Activated CD8-positive, alpha-beta memory T cell treated with anti-CD3 and anti-CD28 coated beads, Interleukin-2, amount 10 ng/mL, durations not matched to agents 7 days and 5 days (primary cell): ENCODE results near the gene ARMC6. TPM values are rescaled to one million over a fixed set of nuclear protein-coding genes. Genes with fewer than 3 reads are reported as not detected.
A peak's percentile ranks its signal among the peaks of the same experiment; 100 is the strongest.

ENCODE experiments used
- ATAC-seq: fragments of 150-1000 bp; cut with Tn5 transposase; one replicate; pipeline ENCODE4 v1.10.0; 2021; ENCODE audit warnings: moderate library complexity
- CTCF ChIA-PET: fragments of 350-600 bp; sonication (Branson Sonifier 250); formaldehyde crosslinking; loops from one replicate; lab custom pipeline; 2021; ENCODE audit warnings: antibody characterized with exemption; lab: Charles Lee
- DNase-seq: peaks from one replicate; pipeline ENCODE4 v3.0.0-alpha.2; 2020
- H3K27ac Mint-ChIP-seq: one replicate; pipeline ENCODE4 v1.8.0; 2021; ENCODE audit warnings: mild to moderate bottlenecking, mixed read lengths
- H3K27me3 Mint-ChIP-seq: one replicate; pipeline ENCODE4 v1.8.0; 2021; ENCODE audit warnings: mixed read lengths
- H3K36me3 Mint-ChIP-seq: one replicate; pipeline ENCODE4 v1.8.0; 2021; ENCODE audit warnings: mild to moderate bottlenecking, mixed read lengths
- H3K4me1 Mint-ChIP-seq: one replicate; pipeline ENCODE4 v1.8.0; 2021; ENCODE audit warnings: mixed read lengths
- H3K4me3 Mint-ChIP-seq: one replicate; pipeline ENCODE4 v1.8.0; 2021; ENCODE audit warnings: mild to moderate bottlenecking, moderate library complexity, mixed read lengths
- H3K9me3 Mint-ChIP-seq: one replicate; pipeline ENCODE4 v1.8.0; 2022; ENCODE audit warnings: low read depth, mixed read lengths
- total RNA-seq, 2 experiments: library from RNA; stranded (reverse); gene quantifications; one replicate each; pipeline ENCODE4 v1.2.3, GENCODE V29; 2021

Gene ARMC6
- total RNA-seq, 2 experiments from 2014 or later, result 30.8 to 39.0 TPM

DNA sequence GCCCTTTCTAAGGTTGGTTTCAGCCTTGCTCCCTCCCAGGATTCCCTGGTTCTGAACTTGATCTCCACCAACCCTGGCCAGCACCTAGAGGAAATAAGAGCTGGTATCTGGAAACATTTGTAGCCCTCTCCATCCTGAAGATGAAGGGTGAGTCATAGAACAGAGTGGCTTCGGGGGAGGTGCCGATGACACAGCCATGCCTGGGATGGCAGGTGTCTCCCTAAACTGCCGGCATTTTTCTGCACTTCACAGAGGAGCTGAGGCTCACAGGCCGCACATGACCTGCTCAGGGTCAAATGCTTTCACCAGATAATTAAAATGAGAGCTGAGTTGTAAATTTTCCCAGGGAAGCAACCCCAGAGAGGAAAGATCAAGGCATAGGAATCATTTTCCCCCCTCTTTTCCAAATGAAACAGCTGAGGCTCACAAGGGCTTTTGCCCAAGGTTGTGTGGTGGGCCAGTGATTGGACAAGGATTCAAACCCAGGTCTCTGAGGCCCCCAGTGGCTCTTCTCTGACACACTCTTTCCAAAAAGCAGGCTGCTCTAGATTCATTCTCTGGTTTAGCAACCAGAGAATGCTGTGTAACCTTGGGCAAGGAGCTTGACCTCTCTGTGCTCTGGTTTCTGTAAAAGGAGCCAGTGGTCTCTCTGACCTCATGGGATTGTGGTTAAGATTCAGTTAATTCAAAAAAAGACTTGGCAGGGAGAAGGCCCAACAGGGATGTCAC is 29.2 kb downstream of the ARMC6 start:
- H3K4me3 Mint-ChIP-seq, result peak overlapping the region; percentile 86
- no peak for ATAC-seq
- CTCF ChIA-PET, result interaction anchor here (1.0 to 1.7 kb wide), 4 partner anchors 8 to 83 kb away, joined by 3 to 10 read pairs (median 5); no protein-coding TSS in a partner anchor

DNA sequence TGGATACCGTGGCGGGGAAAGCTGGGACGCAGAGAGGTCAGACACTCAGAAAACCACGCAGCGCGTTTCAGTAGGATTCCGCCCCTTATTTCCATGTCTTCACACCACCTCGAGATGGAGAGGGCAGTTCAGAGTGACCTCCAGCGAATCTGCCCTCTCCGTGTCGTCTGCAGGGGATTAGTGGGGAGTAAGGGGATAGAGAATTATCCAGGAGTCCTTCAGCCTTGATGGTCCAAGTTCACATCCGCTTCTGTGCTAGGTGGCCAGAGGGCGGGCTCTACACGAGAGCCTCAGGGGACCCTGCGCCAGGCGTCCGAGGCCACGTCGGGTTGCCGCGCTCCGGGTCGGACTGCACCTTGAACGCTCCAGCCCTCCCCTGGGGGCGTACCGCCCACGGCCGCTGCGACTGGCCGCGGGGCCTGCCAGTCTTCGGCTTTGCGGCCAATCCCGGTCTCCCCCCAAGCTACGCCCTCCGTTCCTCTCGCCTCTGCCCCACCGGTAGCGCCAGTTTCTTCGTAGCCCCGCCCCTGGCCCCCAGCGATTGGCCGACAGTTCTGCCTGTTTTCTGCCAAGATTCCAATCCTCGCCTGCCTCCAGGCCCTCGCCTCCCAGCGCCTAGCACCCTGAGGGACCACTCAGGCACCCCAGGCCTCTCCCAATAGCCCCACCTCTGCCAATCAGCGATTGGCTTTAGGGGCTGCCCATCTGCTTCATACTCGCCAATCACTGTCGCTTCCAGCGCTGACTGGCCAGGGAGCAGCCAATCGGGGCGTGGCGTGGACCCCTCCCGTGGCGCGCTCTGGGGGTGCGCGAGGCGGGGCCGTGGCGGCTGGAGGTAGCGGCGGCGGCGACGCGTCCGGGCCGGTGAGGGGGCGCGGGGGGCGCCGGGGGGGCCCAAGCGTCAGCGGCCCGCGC is 30.0 kb downstream of the ARMC6 start, which contains the start of gene SLC25A42:
TSS of gene SLC25A42 (plus strand) at position 812 of the 915 bp plus-strand sequence. CDS start 32,131 bp downstream, outside the sequence.
- peak within 1 kb of the TSS; percentile 86 for H3K4me3 Mint-ChIP-seq
- no peaks in the 10 kb centered on the region for H3K27me3 Mint-ChIP-seq
- H3K4me1 Mint-ChIP-seq, result peaks cover 31% of the 10 kb centered on the region
- no peaks in the 10 kb centered on the region for H3K36me3 Mint-ChIP-seq
- ATAC-seq (peak; percentile 95), DNase-seq (peak; percentile 100)
- H3K9me3 Mint-ChIP-seq, result no peaks in the 10 kb centered on the region
- peak within 1 kb of the TSS; percentile 91 for H3K27ac Mint-ChIP-seq
- CTCF ChIA-PET, result interaction anchor here (0.7 to 1.7 kb wide), 5 partner anchors 9 to 83 kb away, joined by 3 to 10 read pairs (median 4); no protein-coding TSS in a partner anchor

More for the DNA sequence above, 29.2 kb downstream of the ARMC6 start:
- H3K27ac Mint-ChIP-seq, result peak overlapping the region; percentile 91
- no peaks in the 10 kb centered on the region for H3K36me3 Mint-ChIP-seq
- H3K4me1 Mint-ChIP-seq, result peaks cover 29% of the 10 kb centered on the region
- H3K9me3 Mint-ChIP-seq, result no peaks in the 10 kb centered on the region
- DNase-seq, result no peak
- no peaks in the 10 kb centered on the region for H3K27me3 Mint-ChIP-seq

DNA sequence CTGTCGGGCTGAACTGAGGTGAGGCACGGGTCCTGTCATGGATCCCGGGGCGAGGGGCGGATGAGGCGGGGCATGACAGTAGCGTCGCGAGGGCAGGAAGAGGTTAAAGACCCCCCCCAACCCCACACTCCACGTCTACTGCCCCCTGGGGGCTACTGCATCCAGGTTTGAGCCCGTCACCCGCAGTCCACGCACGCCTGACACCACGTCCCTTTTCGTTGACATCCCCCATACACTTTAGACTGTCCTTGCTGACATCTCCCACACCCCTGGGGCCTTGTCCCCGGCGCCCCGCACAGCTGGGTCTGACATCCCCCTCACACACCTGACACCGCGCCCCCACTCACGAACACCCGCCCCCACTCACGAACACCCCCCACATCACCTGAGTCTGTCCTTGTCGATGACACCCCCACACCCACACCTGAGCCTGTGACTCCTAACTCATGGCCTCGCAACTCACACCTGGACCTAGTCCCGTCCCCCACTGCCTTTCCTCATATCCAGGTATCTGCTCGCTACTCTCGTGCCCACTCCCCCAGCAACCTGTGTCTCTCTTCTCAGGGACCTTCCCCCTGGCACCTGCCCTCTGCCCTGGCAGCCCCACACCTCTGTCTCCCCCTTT is 30.8 kb downstream of the ARMC6 start:
- peak; percentile 0 for ATAC-seq

DNA sequence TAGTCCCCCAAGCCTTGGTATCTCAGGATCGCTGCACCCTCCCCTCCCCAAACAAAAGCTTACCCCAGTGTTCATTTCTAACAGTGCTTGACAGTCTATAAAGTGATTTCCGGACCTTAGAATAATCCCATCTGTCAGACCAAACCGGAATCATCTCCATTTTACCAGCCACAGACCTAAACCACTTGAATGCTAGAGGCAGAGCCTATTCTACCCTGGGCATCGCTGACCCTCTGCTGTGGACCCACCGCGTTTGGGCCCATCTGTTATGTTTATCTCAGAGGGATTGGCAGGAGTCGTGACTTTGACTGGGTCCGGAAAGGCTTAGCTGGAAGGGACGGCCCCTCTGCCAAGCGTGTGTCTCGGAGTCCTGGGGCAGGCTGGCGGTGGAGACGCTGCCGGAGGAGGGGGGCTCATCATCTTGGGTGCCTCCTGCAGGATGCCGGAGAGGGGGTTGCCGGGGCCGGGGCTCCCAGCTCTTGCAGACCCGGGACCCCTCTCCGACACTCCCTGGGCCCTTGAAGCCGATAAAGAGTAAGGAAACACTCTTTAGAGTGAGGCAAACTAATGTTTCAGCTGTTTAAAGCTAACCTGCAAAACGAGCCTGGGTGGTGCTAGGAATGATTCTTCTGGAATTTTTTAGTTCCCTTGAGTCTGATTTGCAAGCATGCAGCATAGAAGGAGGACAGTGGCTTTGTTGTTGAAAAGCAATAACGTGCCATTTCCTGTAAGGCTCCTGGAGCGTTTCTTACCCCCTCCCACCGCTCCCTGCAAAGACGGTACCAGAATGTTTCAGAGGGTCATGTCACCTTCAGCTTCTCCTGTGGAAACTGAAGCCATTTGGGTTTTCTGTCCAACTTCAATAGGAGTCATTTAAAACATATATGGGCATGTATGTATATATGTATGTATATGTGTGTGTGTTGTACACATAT is 31.7 kb downstream of the ARMC6 start:
- Mint-ChIP-seq H3K27me3 (no peaks in the 10 kb centered on the region), H3K4me1 (peaks cover 39% of the 10 kb centered on the region), H3K36me3 (no peaks in the 10 kb centered on the region), H3K4me3 (peak overlapping the region; percentile 86), H3K9me3 (no peaks in the 10 kb centered on the region), H3K27ac (peak overlapping the region; percentile 91)
- CTCF ChIA-PET, result interaction anchor here (0.6 to 1.6 kb wide), 7 partner anchors 16 to 677 kb away, joined by 3 to 6 read pairs (median 3); no protein-coding TSS in a partner anchor
- ATAC-seq (no peak), DNase-seq (peak; percentile 60)

More for the DNA sequence above, 30.8 kb downstream of the ARMC6 start:
- Mint-ChIP-seq H3K4me3 (peak overlapping the region; percentile 86), H3K4me1 (peaks cover 35% of the 10 kb centered on the region), H3K36me3 (no peaks in the 10 kb centered on the region), H3K27me3 (no peaks in the 10 kb centered on the region), H3K9me3 (no peaks in the 10 kb centered on the region), H3K27ac (peak overlapping the region; percentile 91)
- DNase-seq, result no peak
- CTCF ChIA-PET, result interaction anchor here (0.7 to 1.7 kb wide), 5 partner anchors 10 to 82 kb away, joined by 3 to 10 read pairs (median 4); no protein-coding TSS in a partner anchor

DNA sequence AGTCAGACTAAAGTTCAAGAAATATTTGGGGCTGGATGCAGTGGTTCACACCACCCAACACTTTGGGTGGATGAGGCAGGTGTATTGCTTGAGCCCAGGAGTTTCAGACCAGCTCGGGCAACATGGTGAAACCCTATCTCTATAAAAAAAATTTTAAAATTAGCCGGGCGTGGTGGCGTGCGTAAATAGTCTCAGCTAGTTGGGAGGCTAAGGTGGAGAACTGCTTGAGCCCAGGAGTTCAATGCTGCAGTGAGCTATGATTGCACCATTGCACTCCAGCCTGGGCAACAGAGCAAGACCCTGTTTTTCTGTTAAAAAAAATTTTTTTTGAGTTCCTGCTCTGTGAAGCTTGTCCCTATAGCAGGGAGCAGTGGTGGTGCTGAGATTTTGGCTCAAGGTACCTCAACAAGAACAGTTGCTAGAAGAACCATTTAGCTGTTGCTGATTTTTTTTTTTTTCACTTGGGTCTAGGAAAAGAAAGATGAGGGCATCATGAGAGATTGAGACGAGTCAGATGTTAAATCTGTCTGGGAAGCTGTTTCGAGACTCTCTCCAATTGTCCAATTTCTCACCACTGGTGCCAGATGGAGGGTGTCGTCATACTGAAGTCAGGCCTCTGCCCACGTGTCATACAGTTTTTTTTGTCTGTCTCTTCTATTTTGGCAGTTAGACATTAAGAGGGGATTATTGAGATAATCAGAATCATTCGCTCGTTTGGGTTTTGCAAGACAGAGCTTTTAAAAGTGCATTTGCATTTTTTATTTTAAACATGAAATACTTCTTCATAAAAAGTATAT is 34.1 kb downstream of the ARMC6 start:
- ATAC-seq (no peak), DNase-seq (no peak)
- H3K9me3 Mint-ChIP-seq, result no peaks in the 10 kb centered on the region
- peaks cover 37% of the 10 kb centered on the region for H3K4me1 Mint-ChIP-seq
- H3K27ac Mint-ChIP-seq, result peak overlapping the region; percentile 56
- no peaks in the 10 kb centered on the region for H3K27me3 Mint-ChIP-seq
- H3K36me3 Mint-ChIP-seq, result peaks cover 5% of the 10 kb centered on the region
- CTCF ChIA-PET, result interaction anchor here (0.7 kb wide), 2 partner anchors 19 to 68 kb away, joined by 3 to 4 read pairs; no protein-coding TSS in a partner anchor
- H3K4me3 Mint-ChIP-seq, result no peak overlapping the region

DNA sequence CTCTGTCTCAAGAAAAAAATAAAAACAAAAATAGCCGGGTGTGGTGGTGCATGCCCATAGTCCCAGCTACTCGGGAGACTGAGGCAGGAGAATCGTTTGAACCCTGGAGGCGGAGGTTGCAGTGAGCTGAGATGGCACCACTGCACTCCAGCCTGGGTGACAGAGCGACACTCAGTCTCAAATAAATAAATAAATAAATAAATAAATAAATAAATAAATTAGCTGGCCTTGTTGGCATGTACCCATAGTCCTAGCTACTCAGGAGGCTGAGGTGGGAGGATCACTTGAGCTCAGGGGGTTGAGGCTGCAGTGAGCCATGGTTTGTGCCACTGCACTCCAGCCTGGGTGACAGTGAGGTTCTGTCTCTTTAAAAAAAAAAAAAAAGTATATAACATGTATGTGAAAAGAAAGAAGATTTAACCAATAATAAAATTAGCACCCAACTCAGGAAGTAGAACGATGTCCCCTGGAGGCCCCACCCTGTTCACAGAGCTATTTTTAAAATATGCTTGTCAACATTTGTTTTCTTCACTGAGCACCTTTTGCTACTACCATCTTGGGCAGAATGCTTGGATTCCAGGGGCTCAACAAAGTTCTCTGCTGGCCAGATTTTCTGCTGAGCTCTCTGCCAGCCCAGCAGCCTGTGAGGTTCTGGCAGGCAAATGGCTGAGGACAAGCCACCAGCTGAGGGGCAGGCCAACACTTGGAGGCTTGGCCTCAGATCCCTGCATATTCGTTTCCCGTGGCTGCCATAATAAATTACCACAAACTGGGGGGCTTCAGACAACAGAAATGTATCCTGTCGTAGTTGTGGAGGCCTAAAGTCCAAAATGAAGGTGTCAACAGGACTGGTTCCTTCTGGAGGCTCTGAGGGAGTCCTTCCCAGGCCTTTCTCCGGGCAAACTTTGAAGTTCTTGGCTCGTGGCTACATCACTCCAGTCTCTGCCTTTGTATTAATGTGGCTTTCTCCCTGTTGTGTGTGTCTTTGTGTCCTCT is 35.6 kb downstream of the ARMC6 start:
- DNase-seq, result no peak
- H3K27ac Mint-ChIP-seq, result peak overlapping the region; percentile 56
- H3K4me3 Mint-ChIP-seq, result no peak overlapping the region
- peaks cover 5% of the 10 kb centered on the region for H3K36me3 Mint-ChIP-seq
- H3K27me3 Mint-ChIP-seq, result no peaks in the 10 kb centered on the region
- H3K4me1 Mint-ChIP-seq, result peaks cover 27% of the 10 kb centered on the region
- CTCF ChIA-PET, result interaction anchor here (1.3 kb wide), 1 partner anchor 46 kb away, joined by 5 read pairs; no protein-coding TSS in a partner anchor
- no peak for ATAC-seq
- H3K9me3 Mint-ChIP-seq, result no peaks in the 10 kb centered on the region

DNA sequence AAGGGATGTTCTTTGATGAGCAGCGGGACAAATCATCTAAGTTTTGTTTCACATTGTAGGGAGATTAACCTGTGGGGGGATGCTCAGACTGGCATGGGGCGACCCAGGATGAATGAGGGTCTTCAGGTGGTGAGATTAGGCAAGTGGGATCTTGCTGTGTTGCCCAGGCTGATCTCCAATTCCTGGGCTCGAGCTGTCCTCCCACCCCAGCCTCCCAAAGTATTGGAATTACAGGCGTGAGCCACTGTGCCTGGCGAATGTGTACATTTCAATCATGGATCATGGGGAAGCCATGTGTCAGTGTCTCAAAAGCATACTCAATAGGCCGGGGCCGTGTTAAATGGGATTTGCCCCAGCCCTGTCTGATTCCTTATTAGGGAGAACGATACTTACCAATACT is 38.5 kb downstream of the ARMC6 start:
- no peak for ATAC-seq
- CTCF ChIA-PET, result no interaction called here

DNA sequence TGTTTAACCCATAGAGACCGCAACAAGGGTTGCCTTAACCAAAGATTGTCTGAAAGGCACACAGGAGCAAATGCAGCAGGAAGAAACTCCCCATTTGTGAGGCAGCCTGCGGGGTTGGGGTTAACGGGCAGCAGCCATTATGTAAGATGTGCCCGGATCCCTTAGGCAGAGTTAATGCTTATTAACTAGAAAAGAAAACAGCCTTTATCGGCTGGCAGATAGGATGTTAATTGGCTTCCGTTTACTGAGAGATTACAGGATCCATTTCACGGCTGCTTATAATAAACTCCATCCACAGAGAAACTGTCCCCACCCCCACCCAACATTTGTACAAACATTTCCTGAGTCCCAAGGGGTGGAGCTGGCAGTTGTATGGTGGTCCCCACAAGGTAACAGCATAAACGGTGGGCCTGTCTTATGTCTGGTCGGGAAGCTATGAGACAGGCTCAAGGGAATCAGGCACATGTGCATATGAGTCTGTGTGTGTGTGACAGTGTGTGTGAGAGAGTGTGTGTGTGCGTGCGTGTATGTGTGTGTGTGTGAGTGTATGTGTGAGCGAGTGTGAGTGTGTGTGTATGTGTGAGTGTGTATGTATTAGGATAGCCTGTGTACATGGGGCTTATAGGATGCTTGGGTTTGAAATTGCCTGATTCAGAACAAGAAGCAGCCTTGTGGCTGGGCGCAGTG is 40.9 kb downstream of the ARMC6 start:
- ATAC-seq (no peak), DNase-seq (no peak)
- Mint-ChIP-seq H3K9me3 (no peaks in the 10 kb centered on the region), H3K27me3 (no peaks in the 10 kb centered on the region), H3K4me3 (no peak overlapping the region), H3K36me3 (peaks cover 7% of the 10 kb centered on the region), H3K27ac (no peak overlapping the region), H3K4me1 (peaks cover 3% of the 10 kb centered on the region)
- CTCF ChIA-PET, result no interaction called here

More for the DNA sequence above, 38.5 kb downstream of the ARMC6 start:
- Mint-ChIP-seq H3K4me3 (no peak overlapping the region), H3K27ac (no peak overlapping the region), H3K36me3 (peaks cover 5% of the 10 kb centered on the region), H3K4me1 (peaks cover 15% of the 10 kb centered on the region), H3K9me3 (no peaks in the 10 kb centered on the region), H3K27me3 (no peaks in the 10 kb centered on the region)
- no peak for DNase-seq

DNA sequence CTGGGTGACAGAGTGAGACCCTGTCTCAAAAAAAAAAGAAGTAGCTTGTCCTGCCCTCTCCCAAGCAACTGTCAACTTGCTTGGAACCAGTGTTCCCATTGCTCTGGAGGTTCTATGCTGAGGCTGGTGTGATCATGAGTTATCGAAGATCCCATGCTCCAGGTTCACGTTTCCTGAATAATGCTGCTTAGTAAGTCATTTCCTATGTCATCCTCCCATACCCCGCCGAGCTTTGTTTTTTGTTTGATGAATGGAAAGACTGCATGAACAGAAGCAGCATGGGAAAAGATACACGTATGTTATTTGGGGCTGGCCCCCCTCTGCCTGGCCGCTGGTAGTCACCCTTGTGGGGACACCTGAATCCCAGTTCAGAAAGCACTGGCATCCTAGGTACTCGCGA is 41.7 kb downstream of the ARMC6 start:
- H3K4me1 Mint-ChIP-seq, result no peaks in the 10 kb centered on the region
- CTCF ChIA-PET, result no interaction called here
- H3K9me3 Mint-ChIP-seq, result no peaks in the 10 kb centered on the region
- DNase-seq (no peak), ATAC-seq (no peak)
- peaks cover 7% of the 10 kb centered on the region for H3K36me3 Mint-ChIP-seq
- H3K27me3 Mint-ChIP-seq, result no peaks in the 10 kb centered on the region
- no peak overlapping the region for H3K4me3 Mint-ChIP-seq
- no peak overlapping the region for H3K27ac Mint-ChIP-seq

DNA sequence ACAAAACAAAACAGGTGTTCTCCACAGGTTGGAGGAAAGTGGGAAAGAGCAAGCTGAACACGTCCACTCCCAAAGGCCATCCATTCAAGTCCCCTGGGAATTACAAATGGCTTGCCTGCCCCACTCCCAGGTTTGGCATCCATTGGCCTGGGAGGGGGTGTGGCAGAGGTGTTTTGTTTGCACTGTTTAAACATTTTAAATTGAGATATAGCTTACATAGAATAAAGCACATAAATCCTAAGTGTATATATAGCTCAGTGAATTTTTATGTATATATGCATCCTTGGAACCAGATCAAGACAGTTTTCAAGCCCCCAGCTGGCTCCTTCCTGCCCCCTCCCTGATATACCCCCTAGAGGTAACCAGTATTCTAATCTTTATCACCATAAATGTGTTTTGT is 43.1 kb downstream of the ARMC6 start:
- CTCF ChIA-PET, result no interaction called here
- H3K27me3 Mint-ChIP-seq, result no peaks in the 10 kb centered on the region

More for the DNA sequence above, 43.1 kb downstream of the ARMC6 start:
- H3K27ac Mint-ChIP-seq, result no peak overlapping the region
- H3K9me3 Mint-ChIP-seq, result no peaks in the 10 kb centered on the region
- no peak overlapping the region for H3K4me3 Mint-ChIP-seq
- H3K36me3 Mint-ChIP-seq, result peaks cover 2% of the 10 kb centered on the region
- H3K4me1 Mint-ChIP-seq, result no peaks in the 10 kb centered on the region
- no peak for ATAC-seq
- no peak for DNase-seq
